Measurements from ENCODE around the gene ALS2.

DNA sequence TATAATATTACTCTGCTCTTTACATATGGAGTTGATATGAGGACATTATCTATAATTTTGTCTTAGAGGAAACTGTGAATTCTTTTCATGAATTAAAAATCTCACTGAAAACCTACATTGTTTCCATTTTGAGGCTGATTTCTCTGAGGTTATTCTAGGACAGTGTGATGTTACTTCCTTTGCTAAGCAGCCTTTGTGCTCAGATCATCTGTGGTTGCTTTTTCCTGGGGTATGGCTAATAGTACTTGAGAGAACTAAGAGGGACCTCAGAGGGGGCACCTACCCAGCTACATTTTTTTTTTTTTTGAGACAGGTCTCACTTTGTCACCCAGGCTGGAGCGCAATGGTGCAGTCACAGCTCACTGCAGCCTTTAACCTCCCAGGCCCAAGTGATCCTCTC lies 73.6 kb downstream of the ALS2 start:
- TF ChIP-seq NR2F2 (IDR thresholded peaks at IDR 0.05), result no peak
- no peak for TF ChIP-seq MAX (IDR thresholded peaks at IDR 0.05)
- TF ChIP-seq CTCF (IDR thresholded peaks at IDR 0.05; ENCODE audit: low read depth, low read length, missing input control), result no peak
- TF ChIP-seq, protein P1, sequence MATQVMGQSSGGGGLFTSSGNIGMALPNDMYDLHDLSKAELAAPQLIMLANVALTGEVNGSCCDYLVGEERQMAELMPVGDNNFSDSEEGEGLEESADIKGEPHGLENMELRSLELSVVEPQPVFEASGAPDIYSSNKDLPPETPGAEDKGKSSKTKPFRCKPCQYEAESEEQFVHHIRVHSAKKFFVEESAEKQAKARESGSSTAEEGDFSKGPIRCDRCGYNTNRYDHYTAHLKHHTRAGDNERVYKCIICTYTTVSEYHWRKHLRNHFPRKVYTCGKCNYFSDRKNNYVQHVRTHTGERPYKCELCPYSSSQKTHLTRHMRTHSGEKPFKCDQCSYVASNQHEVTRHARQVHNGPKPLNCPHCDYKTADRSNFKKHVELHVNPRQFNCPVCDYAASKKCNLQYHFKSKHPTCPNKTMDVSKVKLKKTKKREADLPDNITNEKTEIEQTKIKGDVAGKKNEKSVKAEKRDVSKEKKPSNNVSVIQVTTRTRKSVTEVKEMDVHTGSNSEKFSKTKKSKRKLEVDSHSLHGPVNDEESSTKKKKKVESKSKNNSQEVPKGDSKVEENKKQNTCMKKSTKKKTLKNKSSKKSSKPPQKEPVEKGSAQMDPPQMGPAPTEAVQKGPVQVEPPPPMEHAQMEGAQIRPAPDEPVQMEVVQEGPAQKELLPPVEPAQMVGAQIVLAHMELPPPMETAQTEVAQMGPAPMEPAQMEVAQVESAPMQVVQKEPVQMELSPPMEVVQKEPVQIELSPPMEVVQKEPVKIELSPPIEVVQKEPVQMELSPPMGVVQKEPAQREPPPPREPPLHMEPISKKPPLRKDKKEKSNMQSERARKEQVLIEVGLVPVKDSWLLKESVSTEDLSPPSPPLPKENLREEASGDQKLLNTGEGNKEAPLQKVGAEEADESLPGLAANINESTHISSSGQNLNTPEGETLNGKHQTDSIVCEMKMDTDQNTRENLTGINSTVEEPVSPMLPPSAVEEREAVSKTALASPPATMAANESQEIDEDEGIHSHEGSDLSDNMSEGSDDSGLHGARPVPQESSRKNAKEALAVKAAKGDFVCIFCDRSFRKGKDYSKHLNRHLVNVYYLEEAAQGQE (IDR thresholded peaks at IDR 0.05), result no peak
- no peak for TF ChIP-seq TAF1 (conservative IDR thresholded peaks at IDR 0.05)
- TF ChIP-seq RAD21 (IDR thresholded peaks at IDR 0.05), result no peak
- TF ChIP-seq, protein P2, sequence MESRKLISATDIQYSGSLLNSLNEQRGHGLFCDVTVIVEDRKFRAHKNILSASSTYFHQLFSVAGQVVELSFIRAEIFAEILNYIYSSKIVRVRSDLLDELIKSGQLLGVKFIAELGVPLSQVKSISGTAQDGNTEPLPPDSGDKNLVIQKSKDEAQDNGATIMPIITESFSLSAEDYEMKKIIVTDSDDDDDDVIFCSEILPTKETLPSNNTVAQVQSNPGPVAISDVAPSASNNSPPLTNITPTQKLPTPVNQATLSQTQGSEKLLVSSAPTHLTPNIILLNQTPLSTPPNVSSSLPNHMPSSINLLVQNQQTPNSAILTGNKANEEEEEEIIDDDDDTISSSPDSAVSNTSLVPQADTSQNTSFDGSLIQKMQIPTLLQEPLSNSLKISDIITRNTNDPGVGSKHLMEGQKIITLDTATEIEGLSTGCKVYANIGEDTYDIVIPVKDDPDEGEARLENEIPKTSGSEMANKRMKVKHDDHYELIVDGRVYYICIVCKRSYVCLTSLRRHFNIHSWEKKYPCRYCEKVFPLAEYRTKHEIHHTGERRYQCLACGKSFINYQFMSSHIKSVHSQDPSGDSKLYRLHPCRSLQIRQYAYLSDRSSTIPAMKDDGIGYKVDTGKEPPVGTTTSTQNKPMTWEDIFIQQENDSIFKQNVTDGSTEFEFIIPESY (IDR thresholded peaks at IDR 0.05), result no peak
- TF ChIP-seq EGR1 (IDR thresholded peaks at IDR 0.05; ENCODE audit: low read depth in 2 of 2), result no peak
- TF ChIP-seq YY1 (IDR thresholded peaks at IDR 0.05), result no peak
- no peak for TF ChIP-seq GABPA (IDR thresholded peaks at IDR 0.05 in 1 of 2, conservative IDR thresholded peaks at IDR 0.05 in 1 of 2)
- TF ChIP-seq FOXA1 (IDR thresholded peaks at IDR 0.05), result no peak
- TF ChIP-seq SP1 (IDR thresholded peaks at IDR 0.05), result no peak
